SK-N-SH (cell line): ENCODE results near the gene ZG16.

Source experiments
- CTCF ChIP-seq: fragments of 200-600 bp; sonication (generic); IDR thresholded peaks from 2 replicates; pipeline ENCODE4 v1.6.1; 2017; ENCODE audit warnings: antibody characterized with exemption, mild to moderate bottlenecking, moderate library complexity
- EP300 ChIP-seq, 2 experiments: IDR thresholded peaks; 2 replicates each; pipeline versions ENCODE4 v1.4.0 to v1.6.1; 2012; ENCODE audit warnings: borderline replicate concordance in 1 of 2, low read depth in 1 of 2, low read length in 1 of 2
- EZH2phosphoT487 ChIP-seq: fragments of 200-600 bp; sonication (generic); IDR thresholded peaks from 2 replicates; pipeline ENCODE4 v1.6.1; 2017; ENCODE audit warnings: low read depth, mixed run types, mild to moderate bottlenecking, antibody characterized with exemption, moderate library complexity, borderline replicate concordance
- JUND ChIP-seq: IDR thresholded peaks from 2 replicates; pipeline ENCODE4 v1.4.0; 2012
- PBX3 ChIP-seq: IDR thresholded peaks from 2 replicates; pipeline ENCODE4; 2012
- POLR2AphosphoS5 ChIP-seq: IDR thresholded peaks from 2 replicates; pipeline ENCODE4 v1.6.1; 2012; ENCODE audit warnings: low read depth, low read length
- RCOR1 ChIP-seq: fragments of 150-350 bp; IDR thresholded peaks from 2 replicates; pipeline ENCODE4 v1.6.1; 2017; ENCODE audit warnings: antibody characterized with exemption, low read length
- REST ChIP-seq: IDR thresholded peaks from 2 replicates; pipeline ENCODE4 v1.6.1; 2012; ENCODE audit warnings: mild to moderate bottlenecking, low read depth, low read length, moderate library complexity
- RFX5 ChIP-seq: IDR thresholded peaks from 2 replicates; pipeline ENCODE4 v1.6.1; 2012; ENCODE audit warnings: mild to moderate bottlenecking, improper control_type of control experiment, low read length
- TAF1 ChIP-seq: IDR thresholded peaks from 2 replicates; pipeline ENCODE4 v1.6.1; 2012; ENCODE audit warnings: low read depth, mild to moderate bottlenecking, low read length, moderate library complexity, borderline replicate concordance
- USF2 ChIP-seq: fragments of 150-350 bp; IDR thresholded peaks from 2 replicates; pipeline ENCODE4 v1.6.1; 2017; ENCODE audit warnings: antibody characterized with exemption, low read length, low read depth, borderline replicate concordance
- YY1 ChIP-seq: IDR thresholded peaks from 2 replicates; pipeline ENCODE4 v1.4.0; 2012; ENCODE audit warnings: low read depth, mild to moderate bottlenecking

- no peak for TF ChIP-seq CTCF
- no peak for TF ChIP-seq TAF1
- no peak for TF ChIP-seq PBX3
- TF ChIP-seq EZH2phosphoT487 = no peak
- TF ChIP-seq RCOR1 = no peak
- TF ChIP-seq USF2 = no peak
- no peak for TF ChIP-seq RFX5
- no peak for TF ChIP-seq POLR2AphosphoS5
- TF ChIP-seq YY1 = no peak
- TF ChIP-seq EP300 (IDR thresholded peaks at IDR 0.05; ENCODE audit: borderline replicate concordance in 1 of 2, low read depth in 1 of 2, low read length in 1 of 2) = no peak
- no peak for TF ChIP-seq REST
- no peak for TF ChIP-seq JUND
Observed at GRCh38 chr16:29734786-29735185, 43.3 kb upstream of the ZG16 start.
